OCI-LY3 (cell line): ENCODE data around the gene CEP250.

Source experiments
- H2AFZ ChIP-seq: fragments of 200-600, 300-600 bp; shearing (Covaris generic); 2 replicates; pipeline ENCODE4 v1.6.0; 2014; ENCODE audit warnings: antibody characterized with exemption, low read depth, low read length
- H3K27ac ChIP-seq: fragments of 200-600, 300-600 bp; sonication (generic); 2 replicates; pipeline ENCODE4 v1.5.1; 2014; ENCODE audit warnings: mild to moderate bottlenecking, low read length, moderate library complexity, mixed read lengths
- H3K27me3 ChIP-seq: fragments of 200-600, 300-600 bp; sonication (generic); 2 replicates; pipeline ENCODE4 v1.6.1; 2014; ENCODE audit warnings: low read depth, low read length, mixed read lengths
- H3K36me3 ChIP-seq: fragments of 200-600, 300-600 bp; sonication (generic); replicated peaks from 2 replicates; pipeline ENCODE3; 2014; ENCODE audit warnings: low read depth, low read length, mixed read lengths
- H3K4me1 ChIP-seq: fragments of 300-600, 200-600 bp; sonication (generic); 2 replicates; pipeline ENCODE4 v1.6.1; 2014; ENCODE audit warnings: low read length, mixed read lengths
- H3K4me2 ChIP-seq: fragments of 200-600, 300-600 bp; sonication (generic); 2 replicates; pipeline ENCODE4 v1.6.1; 2014; ENCODE audit warnings: low read length, mixed read lengths
- H3K4me3 ChIP-seq: fragments of 300-600, 200-600 bp; sonication (generic); 2 replicates; pipeline ENCODE4 v1.5.1; 2014; ENCODE audit warnings: antibody characterized with exemption, mild to moderate bottlenecking, low read length, moderate library complexity
- H3K79me2 ChIP-seq: fragments of 300-600, 200-600 bp; shearing (Covaris generic); 2 replicates; pipeline ENCODE4 v1.6.1; 2014; ENCODE audit warnings: mild to moderate bottlenecking, low read length, mixed read lengths
- H3K9ac ChIP-seq: fragments of 300-600, 200-600 bp; shearing (Covaris generic); 2 replicates; pipeline ENCODE4 v1.6.0; 2014; ENCODE audit warnings: mild to moderate bottlenecking, low read length, moderate library complexity
- H3K9me3 ChIP-seq: fragments of 200-600, 300-600 bp; shearing (Covaris generic); 2 replicates; pipeline ENCODE4 v1.6.1; 2014; ENCODE audit warnings: low read length, mixed read lengths; ENCODE audit not compliant: insufficient read depth
- H4K20me1 ChIP-seq: fragments of 200-600, 300-600 bp; sonication (generic); 2 replicates; pipeline ENCODE4 v1.6.1; 2016; ENCODE audit warnings: low read length, mixed read lengths; ENCODE audit not compliant: insufficient read depth
- EZH2phosphoT487 ChIP-seq: fragments of 200-600 bp; shearing (Covaris generic); IDR thresholded peaks from 2 replicates; pipeline ENCODE4 v1.6.1; 2018; ENCODE audit warnings: antibody characterized with exemption, mixed run types, low read depth
- TF ChIP-seq, protein P1 (sequence below): fragments of 200-600, 300-600 bp; sonication (generic); IDR thresholded peaks from 2 replicates; pipeline ENCODE4 v1.5.1; 2014; ENCODE audit warnings: antibody characterized with exemption, low read length, low read depth

The CEP250 gene

DNA sequence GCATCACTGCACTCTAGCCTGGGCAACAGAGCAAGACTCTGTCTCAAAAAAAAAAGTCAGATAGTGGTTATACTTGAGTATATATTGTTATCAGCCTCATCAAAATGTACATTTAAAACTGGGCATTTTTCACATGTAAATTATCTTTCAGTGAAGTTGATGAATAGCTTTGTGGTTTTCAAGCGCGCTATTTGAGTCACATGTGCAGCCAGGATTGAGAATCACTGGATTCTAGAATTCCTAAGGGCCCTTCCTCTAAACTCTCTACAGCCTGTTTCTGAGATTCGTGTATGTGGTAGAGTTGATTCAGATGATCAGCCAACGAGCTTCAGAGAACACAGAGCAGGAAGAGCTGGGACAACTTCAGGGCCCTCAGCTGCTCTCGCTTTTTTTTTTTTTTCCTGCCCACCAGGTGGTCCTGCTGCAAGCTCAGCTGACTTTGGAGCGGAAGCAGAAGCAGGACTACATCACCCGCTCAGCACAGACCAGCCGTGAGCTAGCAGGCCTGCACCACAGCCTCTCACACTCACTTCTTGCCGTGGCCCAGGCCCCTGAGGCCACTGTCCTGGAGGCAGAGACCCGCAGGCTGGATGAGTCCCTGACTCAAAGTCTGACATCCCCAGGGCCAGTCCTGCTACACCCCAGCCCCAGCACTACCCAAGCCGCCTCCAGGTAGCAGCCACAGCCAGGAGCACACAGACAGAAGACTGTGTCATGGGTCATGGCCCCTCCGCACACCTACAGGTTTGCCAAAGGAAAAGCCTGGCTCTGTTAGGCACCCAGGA is 55.7 kb downstream of the CEP250 start:
- Histone ChIP-seq H3K9me3 (no peaks in the 10 kb centered on the region), H4K20me1 (no peaks in the 10 kb centered on the region; the same call in 1 of the 2 replicates), H3K4me2 (no peak overlapping the region), H3K36me3 (peaks cover 36% of the 10 kb centered on the region), H2AFZ (no peak overlapping the region), H3K27me3 (no peaks in the 10 kb centered on the region), H3K4me3 (no peak overlapping the region), H3K9ac (no peak overlapping the region), H3K27ac (no peak overlapping the region), H3K4me1 (no peaks in the 10 kb centered on the region), H3K79me2 (no peaks in the 10 kb centered on the region)
- TF ChIP-seq, protein P1, sequence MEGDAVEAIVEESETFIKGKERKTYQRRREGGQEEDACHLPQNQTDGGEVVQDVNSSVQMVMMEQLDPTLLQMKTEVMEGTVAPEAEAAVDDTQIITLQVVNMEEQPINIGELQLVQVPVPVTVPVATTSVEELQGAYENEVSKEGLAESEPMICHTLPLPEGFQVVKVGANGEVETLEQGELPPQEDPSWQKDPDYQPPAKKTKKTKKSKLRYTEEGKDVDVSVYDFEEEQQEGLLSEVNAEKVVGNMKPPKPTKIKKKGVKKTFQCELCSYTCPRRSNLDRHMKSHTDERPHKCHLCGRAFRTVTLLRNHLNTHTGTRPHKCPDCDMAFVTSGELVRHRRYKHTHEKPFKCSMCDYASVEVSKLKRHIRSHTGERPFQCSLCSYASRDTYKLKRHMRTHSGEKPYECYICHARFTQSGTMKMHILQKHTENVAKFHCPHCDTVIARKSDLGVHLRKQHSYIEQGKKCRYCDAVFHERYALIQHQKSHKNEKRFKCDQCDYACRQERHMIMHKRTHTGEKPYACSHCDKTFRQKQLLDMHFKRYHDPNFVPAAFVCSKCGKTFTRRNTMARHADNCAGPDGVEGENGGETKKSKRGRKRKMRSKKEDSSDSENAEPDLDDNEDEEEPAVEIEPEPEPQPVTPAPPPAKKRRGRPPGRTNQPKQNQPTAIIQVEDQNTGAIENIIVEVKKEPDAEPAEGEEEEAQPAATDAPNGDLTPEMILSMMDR = no peak
- no peak for TF ChIP-seq EZH2phosphoT487

DNA sequence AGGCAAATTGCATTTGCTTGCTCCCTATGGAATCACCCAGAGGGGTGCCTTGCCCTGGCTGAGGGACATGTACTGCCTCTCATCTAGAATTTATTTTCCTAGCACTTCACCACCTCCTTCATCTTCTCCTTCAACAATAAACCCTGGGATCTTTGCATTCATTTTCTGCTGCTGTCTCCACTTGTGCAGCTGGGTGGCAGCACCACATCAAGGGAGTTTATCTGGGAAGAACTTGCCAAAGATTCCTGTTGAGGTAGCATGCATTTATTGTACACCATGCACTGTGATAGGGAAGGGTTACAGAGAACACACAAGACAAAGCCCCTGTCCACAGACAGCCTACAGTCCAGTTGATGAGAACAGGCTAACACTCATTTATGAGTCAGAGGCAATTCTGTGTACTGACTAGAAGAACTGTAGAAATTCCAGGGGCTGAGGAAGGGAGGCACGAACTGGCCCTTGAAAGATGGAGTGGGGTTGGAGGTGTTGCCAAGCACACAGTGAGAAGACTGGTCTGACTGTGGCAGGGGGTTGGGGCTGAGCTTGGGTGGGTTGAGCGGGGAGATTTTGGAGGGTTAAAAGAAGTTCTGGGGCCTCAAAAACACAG is 56.5 kb downstream of the CEP250 start:
- Histone ChIP-seq H3K27me3 (no peaks in the 10 kb centered on the region), H3K9ac (no peak overlapping the region), H3K4me3 (no peak overlapping the region), H3K27ac (no peak overlapping the region), H3K9me3 (no peaks in the 10 kb centered on the region), H4K20me1 (no peaks in the 10 kb centered on the region; the same call in 1 of the 2 replicates), H3K36me3 (peaks cover 30% of the 10 kb centered on the region), H3K4me1 (no peaks in the 10 kb centered on the region), H3K79me2 (no peaks in the 10 kb centered on the region), H2AFZ (no peak overlapping the region), H3K4me2 (no peak overlapping the region)
- TF ChIP-seq, protein P1 = peak; percentile 85
- no peak for TF ChIP-seq EZH2phosphoT487

DNA sequence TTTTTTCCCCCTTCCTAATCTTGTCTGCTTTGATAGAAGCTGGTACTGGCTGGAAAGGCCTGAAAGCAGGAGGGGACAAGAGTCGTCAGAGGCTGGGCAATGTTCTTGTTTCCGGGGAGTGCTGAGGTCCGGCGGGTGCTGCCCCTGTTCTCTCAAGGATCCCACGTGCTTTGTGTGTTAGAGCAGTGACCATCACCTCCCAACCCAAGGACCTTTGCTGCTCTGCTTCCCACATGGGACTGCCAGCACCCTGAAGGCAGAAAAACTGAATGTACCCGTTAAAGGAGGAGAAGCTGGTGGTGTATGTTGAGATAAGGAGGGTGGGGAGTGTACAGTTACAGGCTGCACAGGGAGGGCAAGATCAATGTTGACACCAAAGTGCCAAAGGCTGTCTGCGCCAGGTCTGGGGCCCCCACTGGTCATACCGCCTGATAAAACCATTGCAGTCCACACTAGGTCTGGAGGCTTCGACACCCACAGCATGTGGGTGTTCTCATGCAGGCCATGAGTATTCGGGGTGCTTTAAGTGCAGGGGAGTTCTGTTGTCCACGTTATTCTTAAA is 59.1 kb downstream of the CEP250 start:
- Histone ChIP-seq H3K27ac (no peak overlapping the region), H3K9ac (no peak overlapping the region), H3K79me2 (no peaks in the 10 kb centered on the region), H2AFZ (no peak overlapping the region), H3K4me2 (no peak overlapping the region), H3K36me3 (peaks cover 19% of the 10 kb centered on the region), H3K27me3 (no peaks in the 10 kb centered on the region), H3K9me3 (no peaks in the 10 kb centered on the region), H3K4me1 (no peaks in the 10 kb centered on the region), H4K20me1 (no peaks in the 10 kb centered on the region), H3K4me3 (no peak overlapping the region)
- TF ChIP-seq, protein P1 = no peak
- no peak for TF ChIP-seq EZH2phosphoT487

DNA sequence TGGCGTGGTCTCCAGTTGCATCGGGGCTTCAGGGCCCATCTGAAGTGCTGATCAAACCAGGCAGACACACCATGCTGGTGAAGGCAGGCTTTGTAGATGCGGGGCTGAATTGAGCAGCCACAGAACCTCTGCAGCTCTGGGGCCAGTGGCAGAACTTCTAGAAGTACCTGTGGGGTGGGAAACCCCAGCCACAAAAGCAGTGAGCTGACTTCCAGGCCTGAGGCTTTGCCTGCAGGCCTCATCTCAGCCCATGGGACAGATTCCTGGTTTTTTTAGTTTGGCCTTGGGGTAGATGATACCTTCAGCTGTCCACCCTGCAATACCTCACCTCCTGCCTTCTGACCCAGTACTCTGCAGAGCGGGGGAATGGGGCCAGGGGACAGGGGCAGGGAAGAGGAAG is 59.9 kb downstream of the CEP250 start:
- no peak overlapping the region for H2AFZ ChIP-seq
- H3K27me3 ChIP-seq = no peaks in the 10 kb centered on the region
- H3K4me2 ChIP-seq = no peak overlapping the region
- no peaks in the 10 kb centered on the region for H4K20me1 ChIP-seq
- H3K79me2 ChIP-seq = no peaks in the 10 kb centered on the region
- no peak overlapping the region for H3K4me3 ChIP-seq
- H3K27ac ChIP-seq = no peak overlapping the region
- TF ChIP-seq, protein P1 = no peak
- TF ChIP-seq EZH2phosphoT487 = no peak
- peaks cover 14% of the 10 kb centered on the region for H3K36me3 ChIP-seq
- no peaks in the 10 kb centered on the region for H3K9me3 ChIP-seq
- no peak overlapping the region for H3K9ac ChIP-seq
- no peaks in the 10 kb centered on the region for H3K4me1 ChIP-seq
